AG09319 (cell line): ENCODE results near the gene GPR37L1.
"Not testable (repeated sequence)": the region's sequence is repeated elsewhere in the genome, so short reads cannot be mapped to it uniquely, and the experiment has no call there.

Source experiments
- DNase-seq: peaks from one replicate; pipeline ENCODE4 v3.0.0-alpha.2; 2010; ENCODE audit warnings: low read depth; ENCODE audit errors: extremely low read depth
- CTCF ChIP-seq: IDR thresholded peaks from 2 replicates; pipeline ENCODE4 v1.5.1; 2011; ENCODE audit warnings: low read depth, mild to moderate bottlenecking, inconsistent platforms, low read length, moderate library complexity

Gene GPR37L1

GRCh38 chr1:202163281-202164270 lies 40.9 kb downstream of the GPR37L1 start:
- TF ChIP-seq CTCF: no peak
- DNase-seq: no peak

- no peak for DNase-seq
- no peak for TF ChIP-seq CTCF
Observed at GRCh38 chr1:202164271-202165037, 41.7 kb downstream of the GPR37L1 start.

GRCh38 chr1:202165267-202165941 lies 42.7 kb downstream of the GPR37L1 start:
- TF ChIP-seq CTCF: no peak

GRCh38 chr1:202165942-202166843 lies 43.5 kb downstream of the GPR37L1 start:
- DNase-seq: no peak
- TF ChIP-seq CTCF: no peak

More at GRCh38 chr1:202165267-202165941, 42.7 kb downstream of the GPR37L1 start:
- no peak for DNase-seq

- not testable (repeated sequence) for DNase-seq
Observed at GRCh38 chr1:202167054-202167453, 44.3 kb downstream of the GPR37L1 start.

GRCh38 chr1:202167708-202168415 lies 45.1 kb downstream of the GPR37L1 start:
- DNase-seq: peak; percentile 28
- no peak for TF ChIP-seq CTCF
